Pancreas (tissue), 10 donors: ENCODE data around the gene P2RY1. TPM values are rescaled to one million over a fixed set of nuclear protein-coding genes. Genes with fewer than 3 reads are reported as not detected.

Experiments used
- ATAC-seq, 4 donors: fragments of 200-7000 bp; cut with Tn5 transposase; one replicate each; pipeline versions ENCODE4 v1.8.0 to v1.9.1; 2020; ENCODE audit warnings: mild to moderate bottlenecking in 4 of 4, moderate library complexity in 4 of 4
- DNase-seq, 6 donors: peaks; one replicate each; pipeline ENCODE4 v3.0.0-alpha.2; 2020
- FAIRE-seq: peaks from 2 replicates; lab custom pipeline; 2012; peaks lifted over from hg19 to GRCh38; lab: Jason Lieb, UNC
- H3K27ac ChIP-seq, 4 donors: fragments of 200-600 bp; sonication (generic); 1 replicate in 3 of 4; 2 replicates in 1 of 4; pipeline versions ENCODE4 v1.5.0 to v1.8.0; 2020
- H3K27me3 ChIP-seq, 4 donors: fragments of 200-600 bp; one replicate each; pipeline ENCODE4 v1.8.0; 2021
- H3K36me3 ChIP-seq, 3 donors: fragments of 200-600 bp; sonication (generic) in 1 of 3; one replicate each; pipeline versions ENCODE4 v1.5.0 to v1.8.0; 2020 to 2021
- H3K4me1 ChIP-seq, 3 donors: fragments of 200-600 bp; one replicate each; pipeline ENCODE4 v1.8.0; 2021
- H3K4me3 ChIP-seq, 4 donors: fragments of 200-600 bp; sonication (generic) in 2 of 4; one replicate each; pipeline versions ENCODE4 v1.5.0 to v1.8.0; 2020 to 2021
- H3K9me3 ChIP-seq, 4 donors: fragments of 200-600 bp; one replicate each; pipeline ENCODE4 v1.8.0; 2021
- WGBS, 2 donors: extraction: QIAGEN DNeasy Blood & Tissue Kit; methylation state at CpG; one replicate each; pipeline ENCODE4 v1.1.7; 2013; 5-methylcytosine and 5-hydroxymethylcytosine counted together
- intact Hi-C, 3 donors: fragments of 100-400 bp; cut with DNase I; formaldehyde crosslinking; loops; one replicate each; pipeline versions ENCODE4 v1.11.1 to v1.14.2; 2022
- polyA plus RNA-seq, 2 donors: library from polyadenylated mRNA; stranded (reverse); fragments of 200-250 nt; gene quantifications; one replicate each; pipeline ENCODE4 v1.2.3, GENCODE V29; 2013
- total RNA-seq, 6 donors: library from RNA; stranded (reverse); fragmentation: NEBNext Ultra II Directional in 4 of 6; extraction: Animal tissue kit (Norgen Biotek cat#: 25700) in 4 of 6; gene quantifications; one replicate each; pipeline versions ENCODE4 v1.2.1 to v1.2.4, GENCODE V29; 2021 to 2023
- TF ChIP-seq, protein P1 (sequence below), 4 donors: fragments of 200-600 bp; sonication (generic) in 3 of 4; IDR thresholded peaks; one replicate each; pipeline versions ENCODE4 v1.5.0 to v1.8.0; 2021; ENCODE audit warnings: antibody characterized with exemption in 4 of 4
- donor health status: healthy with polysubstance abuse.
- donor health status: DM: no; HTN: no; CAD: no; lungs with moderate emphysema.
- donor health status: DM: no; HTN: no; CAD: no.
- donor health status: control.
- donor health status: control.
- donor health status: Bipolar disorder and iron deficiency.
- donor health status: DM: yes; HTN: yes; CAD: no.
- donor health status: DM: no; HTN: no; CAD: no.
- donor health status: DM: no; HTN: no; CAD: no.
- donor health status: DM: yes; HTN: yes; CAD: no.

P2RY1 gene
- total and polyA plus RNA-seq, 8 donors: 1.6 to 15.1 (median 3.8) TPM

DNA sequence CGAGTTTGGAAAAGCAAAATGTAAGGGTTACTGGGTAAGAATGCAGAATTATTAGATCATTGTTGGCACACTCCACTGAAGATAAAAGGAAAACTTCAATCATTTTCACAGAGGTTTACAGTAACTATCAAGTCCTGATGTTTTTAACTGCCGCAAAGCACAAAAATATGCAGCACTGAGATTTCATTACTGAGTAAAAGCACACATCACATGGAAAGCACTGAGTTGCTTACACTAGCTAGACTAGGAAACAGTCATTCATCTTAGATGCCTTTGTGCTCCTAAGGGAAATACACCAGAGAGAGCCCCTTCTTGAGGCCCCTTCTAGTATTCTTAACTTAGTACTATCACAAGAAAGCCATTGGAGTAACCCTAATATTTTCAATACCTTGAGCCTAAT lies 11.8 kb upstream of the P2RY1 start:
- Histone ChIP-seq H3K27me3 (peaks cover 0 to 24% (median 1%) of the 10 kb centered on the region in 4 donors), H3K27ac (no peak overlapping the region), H3K4me3 (no peak overlapping the region), H3K36me3 (no peaks in the 10 kb centered on the region), H3K4me1 (peaks cover 0 to 3% (median 0%) of the 10 kb centered on the region in 3 donors), H3K9me3 (no peaks in the 10 kb centered on the region)
- ATAC-seq (peak in 1 of 4 donors; percentile 11), DNase-seq (no peak), FAIRE-seq (no peak)
- TF ChIP-seq, protein P1, sequence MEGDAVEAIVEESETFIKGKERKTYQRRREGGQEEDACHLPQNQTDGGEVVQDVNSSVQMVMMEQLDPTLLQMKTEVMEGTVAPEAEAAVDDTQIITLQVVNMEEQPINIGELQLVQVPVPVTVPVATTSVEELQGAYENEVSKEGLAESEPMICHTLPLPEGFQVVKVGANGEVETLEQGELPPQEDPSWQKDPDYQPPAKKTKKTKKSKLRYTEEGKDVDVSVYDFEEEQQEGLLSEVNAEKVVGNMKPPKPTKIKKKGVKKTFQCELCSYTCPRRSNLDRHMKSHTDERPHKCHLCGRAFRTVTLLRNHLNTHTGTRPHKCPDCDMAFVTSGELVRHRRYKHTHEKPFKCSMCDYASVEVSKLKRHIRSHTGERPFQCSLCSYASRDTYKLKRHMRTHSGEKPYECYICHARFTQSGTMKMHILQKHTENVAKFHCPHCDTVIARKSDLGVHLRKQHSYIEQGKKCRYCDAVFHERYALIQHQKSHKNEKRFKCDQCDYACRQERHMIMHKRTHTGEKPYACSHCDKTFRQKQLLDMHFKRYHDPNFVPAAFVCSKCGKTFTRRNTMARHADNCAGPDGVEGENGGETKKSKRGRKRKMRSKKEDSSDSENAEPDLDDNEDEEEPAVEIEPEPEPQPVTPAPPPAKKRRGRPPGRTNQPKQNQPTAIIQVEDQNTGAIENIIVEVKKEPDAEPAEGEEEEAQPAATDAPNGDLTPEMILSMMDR (IDR thresholded peaks at IDR 0.05): no peak
- WGBS, 2 donors: 26 to 36% methylated on average over 2 of the region's 2 CpGs
- intact Hi-C loops: no loop called here

DNA sequence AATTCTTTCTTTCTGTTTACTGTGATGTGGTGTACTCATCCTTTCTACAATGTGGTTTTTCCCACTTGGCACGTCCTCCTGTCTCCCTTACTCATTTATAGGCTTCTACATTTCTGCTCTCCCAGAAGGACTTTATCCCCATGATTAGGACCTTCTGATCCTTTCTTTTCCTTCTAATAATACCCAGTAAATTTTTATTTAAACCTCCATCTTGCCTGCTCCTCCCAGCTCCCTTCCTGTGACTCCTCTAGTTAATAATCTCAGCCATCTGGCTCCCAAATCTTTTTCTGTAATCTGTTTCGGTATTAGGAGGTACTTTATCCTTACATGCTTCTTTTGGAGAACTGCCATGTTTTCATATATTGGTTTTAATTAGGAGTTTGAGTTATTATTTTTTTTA lies 11.2 kb upstream of the P2RY1 start:
- WGBS, 2 donors: 37 to 56% methylated on average over 2 of the region's 2 CpGs
- DNase-seq (no peak), ATAC-seq (no peak), FAIRE-seq (no peak)
- TF ChIP-seq, protein P1 (IDR thresholded peaks at IDR 0.05): no peak
- Histone ChIP-seq H3K9me3 (no peaks in the 10 kb centered on the region), H3K36me3 (no peaks in the 10 kb centered on the region), H3K27me3 (peaks cover 0 to 24% (median 1%) of the 10 kb centered on the region in 4 donors), H3K4me1 (peaks cover 0 to 3% (median 0%) of the 10 kb centered on the region in 3 donors), H3K4me3 (no peak overlapping the region), H3K27ac (no peak overlapping the region)
- intact Hi-C loops: no loop called here

DNA sequence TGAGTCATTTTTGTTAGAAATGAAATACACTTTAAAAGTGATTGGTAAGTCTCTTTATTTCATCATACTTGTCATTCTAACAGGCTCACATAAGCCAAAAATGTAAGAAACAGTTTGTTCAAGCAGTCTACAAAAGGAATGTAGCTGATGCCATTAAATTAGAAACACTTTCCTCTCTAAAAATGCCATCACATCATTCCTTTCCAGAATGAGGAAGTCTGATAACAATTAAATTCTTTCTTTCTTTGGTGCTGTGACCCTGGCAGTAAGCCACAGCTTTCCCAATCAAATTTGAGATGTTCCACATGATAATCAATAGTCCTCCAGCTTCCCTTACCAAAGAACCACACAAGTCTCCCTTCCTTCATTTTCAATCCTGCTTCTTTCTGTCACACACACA lies 9.4 kb upstream of the P2RY1 start:
- peaks cover 0 to 20% (median 1%) of the 10 kb centered on the region in 4 donors for H3K27me3 ChIP-seq
- H3K4me3 ChIP-seq: no peak overlapping the region
- H3K36me3 ChIP-seq: no peaks in the 10 kb centered on the region
- FAIRE-seq: no peak
- peak in 2 of 6 donors; percentile 11 to 24 for DNase-seq
- ATAC-seq: peak in 3 of 4 donors; percentile 46 to 72 (median 55)
- TF ChIP-seq, protein P1 (IDR thresholded peaks at IDR 0.05): no peak
- intact Hi-C loops: no loop called here
- no peak overlapping the region for H3K27ac ChIP-seq
- H3K9me3 ChIP-seq: no peaks in the 10 kb centered on the region
- H3K4me1 ChIP-seq: peaks cover 0 to 3% (median 0%) of the 10 kb centered on the region in 3 donors

DNA sequence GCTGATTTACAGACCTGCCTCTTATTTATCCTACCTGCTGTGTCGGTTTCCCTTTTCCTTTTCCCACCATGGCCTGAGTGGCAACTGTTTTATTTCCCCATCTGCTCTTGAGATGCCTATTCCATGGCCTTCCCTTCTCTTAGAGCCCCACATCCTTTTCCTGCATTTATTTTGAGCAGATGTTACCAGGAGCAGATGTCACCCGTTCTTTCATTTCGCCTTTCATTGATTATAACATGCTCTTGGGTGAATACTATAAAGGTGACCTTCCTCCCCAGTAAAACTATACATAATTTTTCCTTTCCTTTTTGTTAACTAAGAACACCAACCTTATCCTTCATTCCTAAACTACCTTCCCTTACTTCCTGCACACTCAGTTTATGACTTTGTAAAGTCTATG lies 8.5 kb upstream of the P2RY1 start:
- Histone ChIP-seq H3K27ac (no peak overlapping the region), H3K4me3 (no peak overlapping the region), H3K36me3 (no peaks in the 10 kb centered on the region), H3K27me3 (peaks cover 0 to 14% (median 1%) of the 10 kb centered on the region in 4 donors), H3K4me1 (peaks cover 0 to 3% (median 0%) of the 10 kb centered on the region in 3 donors), H3K9me3 (no peaks in the 10 kb centered on the region)
- intact Hi-C loops: no loop called here
- no peak for ATAC-seq
- TF ChIP-seq, protein P1 (IDR thresholded peaks at IDR 0.05): no peak
- FAIRE-seq: no peak
- WGBS, 2 donors: 92% methylated on average over 3 of the region's 3 CpGs
- DNase-seq: no peak

DNA sequence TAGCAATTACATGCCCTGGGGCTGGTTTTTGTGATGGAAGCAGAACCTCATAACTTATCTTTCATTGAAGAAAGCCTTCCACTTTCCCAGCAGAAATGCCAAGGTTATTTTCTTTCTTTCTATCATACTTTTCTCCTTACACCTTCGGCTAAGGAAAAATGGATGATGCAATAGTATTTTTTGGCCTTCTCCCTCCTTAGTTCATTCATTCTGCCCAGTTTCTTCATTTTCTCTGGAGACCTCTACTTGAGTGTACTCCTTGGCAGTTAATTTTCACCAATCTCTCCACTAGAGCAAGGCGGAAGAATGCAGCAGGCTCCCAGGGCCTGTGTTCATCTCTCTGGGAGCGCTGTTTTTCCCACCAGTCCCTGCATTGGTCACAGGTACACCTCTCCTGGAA lies 7.6 kb upstream of the P2RY1 start:
- WGBS, 2 donors: 94 to 97% methylated on average over 3 of the region's 3 CpGs
- intact Hi-C loops: no loop called here
- H3K4me3 ChIP-seq: no peak overlapping the region
- H3K36me3 ChIP-seq: no peaks in the 10 kb centered on the region
- DNase-seq (no peak), FAIRE-seq (no peak), ATAC-seq (no peak)
- peak overlapping the region in 1 of 4 donors; percentile 37 for H3K27ac ChIP-seq
- peaks cover 0 to 3% (median 0%) of the 10 kb centered on the region in 3 donors for H3K4me1 ChIP-seq
- TF ChIP-seq, protein P1 (IDR thresholded peaks at IDR 0.05): no peak
- no peaks in the 10 kb centered on the region for H3K9me3 ChIP-seq
- peaks cover 0 to 14% (median 1%) of the 10 kb centered on the region in 4 donors for H3K27me3 ChIP-seq
